ENCODE results near the gene CALML4.

CALML4 gene

DNA sequence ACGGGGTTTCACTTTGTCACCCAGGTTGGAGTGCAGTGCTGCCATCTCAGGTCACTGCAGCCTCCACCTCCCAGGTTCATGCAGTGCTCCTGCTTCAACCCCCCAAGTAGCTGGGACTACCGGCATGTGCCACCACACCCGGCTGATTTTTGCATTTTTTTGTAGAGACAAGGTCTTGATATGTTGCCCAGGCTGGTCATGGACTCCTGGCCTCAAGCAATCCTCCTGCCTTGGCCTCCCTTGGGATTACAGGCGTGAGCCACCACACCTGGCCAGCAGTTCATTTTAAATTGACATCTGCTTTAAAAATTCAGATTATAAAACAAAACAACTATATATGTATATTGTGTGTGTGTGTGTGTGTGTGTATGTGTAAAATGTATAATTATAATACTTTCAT, 38.3 kb downstream of the CALML4 start:
- TF ChIP-seq, protein P1, sequence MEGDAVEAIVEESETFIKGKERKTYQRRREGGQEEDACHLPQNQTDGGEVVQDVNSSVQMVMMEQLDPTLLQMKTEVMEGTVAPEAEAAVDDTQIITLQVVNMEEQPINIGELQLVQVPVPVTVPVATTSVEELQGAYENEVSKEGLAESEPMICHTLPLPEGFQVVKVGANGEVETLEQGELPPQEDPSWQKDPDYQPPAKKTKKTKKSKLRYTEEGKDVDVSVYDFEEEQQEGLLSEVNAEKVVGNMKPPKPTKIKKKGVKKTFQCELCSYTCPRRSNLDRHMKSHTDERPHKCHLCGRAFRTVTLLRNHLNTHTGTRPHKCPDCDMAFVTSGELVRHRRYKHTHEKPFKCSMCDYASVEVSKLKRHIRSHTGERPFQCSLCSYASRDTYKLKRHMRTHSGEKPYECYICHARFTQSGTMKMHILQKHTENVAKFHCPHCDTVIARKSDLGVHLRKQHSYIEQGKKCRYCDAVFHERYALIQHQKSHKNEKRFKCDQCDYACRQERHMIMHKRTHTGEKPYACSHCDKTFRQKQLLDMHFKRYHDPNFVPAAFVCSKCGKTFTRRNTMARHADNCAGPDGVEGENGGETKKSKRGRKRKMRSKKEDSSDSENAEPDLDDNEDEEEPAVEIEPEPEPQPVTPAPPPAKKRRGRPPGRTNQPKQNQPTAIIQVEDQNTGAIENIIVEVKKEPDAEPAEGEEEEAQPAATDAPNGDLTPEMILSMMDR (IDR thresholded peaks at IDR 0.05), result no peak

DNA sequence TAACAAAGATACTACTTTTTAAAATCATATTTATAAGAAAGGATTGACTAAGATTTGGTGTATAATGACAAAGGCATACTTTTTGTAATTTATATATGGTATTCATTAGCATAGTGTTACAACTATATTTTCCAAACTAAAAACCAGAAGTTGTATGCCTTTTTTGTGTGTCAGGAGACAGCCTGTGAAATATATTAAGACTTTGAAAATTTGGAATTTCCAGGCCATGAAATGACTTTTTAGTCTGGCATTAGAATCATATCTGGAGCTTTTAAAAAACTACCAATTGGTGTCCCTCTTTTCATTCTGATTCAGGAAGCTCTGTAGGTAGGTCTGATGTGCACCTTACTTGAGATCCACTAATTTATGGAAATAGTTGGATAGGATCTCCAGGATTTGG, 41.9 kb downstream of the CALML4 start:
- TF ChIP-seq, protein P1 (IDR thresholded peaks at IDR 0.05), result no peak

DNA sequence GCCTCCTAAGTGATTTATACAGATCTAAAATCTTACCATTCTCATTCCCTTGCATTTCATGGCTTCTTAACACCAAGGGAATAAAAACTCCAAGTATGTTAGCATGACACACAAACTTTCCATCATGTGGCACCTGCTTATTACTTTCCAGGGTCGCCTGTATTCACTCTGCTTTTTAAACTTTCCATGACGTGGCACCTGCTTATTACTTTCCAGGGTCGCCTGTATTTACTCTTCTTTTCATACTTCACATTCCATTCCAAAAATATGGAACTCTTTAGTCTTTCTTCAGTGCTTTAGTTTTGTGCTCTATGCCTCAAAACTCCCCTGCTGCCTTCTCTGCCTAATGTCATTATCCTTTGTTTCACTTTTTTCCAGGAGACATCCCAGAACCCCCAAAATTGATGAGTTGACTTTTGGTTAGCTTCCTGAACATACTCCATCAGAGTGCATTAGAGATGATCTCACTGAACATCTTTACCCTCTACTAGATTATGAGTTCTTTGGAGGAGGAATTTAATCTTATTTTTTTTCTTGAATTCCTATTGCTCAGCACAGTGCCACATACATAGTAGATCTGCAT, 47.0 kb downstream of the CALML4 start:
- TF ChIP-seq, protein P1 (IDR thresholded peaks at IDR 0.05), result no peak

- TF ChIP-seq, protein P1 (IDR thresholded peaks at IDR 0.05), result no peak
Measured at GRCh38 chr15:68157074-68157473, 48.1 kb downstream of the CALML4 start.

DNA sequence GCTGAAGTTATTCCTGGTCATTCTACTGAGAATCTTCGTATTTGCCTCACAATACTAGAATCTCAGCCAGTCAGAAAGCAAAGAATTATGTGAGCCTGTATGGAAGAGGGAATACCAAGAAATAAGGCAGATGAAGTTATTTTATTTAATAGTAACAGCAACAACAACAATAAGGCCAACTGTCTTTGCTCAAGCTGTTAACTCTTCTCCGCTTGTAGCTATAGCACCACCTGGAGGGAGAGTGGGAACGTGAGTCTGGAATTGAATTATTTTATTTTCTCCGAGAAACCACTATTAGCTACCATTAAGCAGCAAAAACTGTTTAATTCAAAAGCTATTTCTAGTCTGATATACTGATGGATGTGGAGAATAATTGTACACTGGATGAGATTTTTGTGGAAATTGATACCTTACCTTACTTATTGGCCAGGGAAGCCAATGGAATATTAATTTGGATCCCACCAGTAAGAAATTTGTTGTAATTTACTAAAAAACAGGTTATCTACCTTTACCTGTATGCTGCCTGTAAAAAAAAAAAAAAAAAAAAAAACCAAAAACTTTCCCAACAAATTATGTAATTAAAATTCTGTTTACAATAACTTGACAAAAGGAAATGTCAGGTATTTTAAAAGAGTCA, 50.1 kb downstream of the CALML4 start:
- TF ChIP-seq, protein P1 (IDR thresholded peaks at IDR 0.05), result peak; percentile 80

DNA sequence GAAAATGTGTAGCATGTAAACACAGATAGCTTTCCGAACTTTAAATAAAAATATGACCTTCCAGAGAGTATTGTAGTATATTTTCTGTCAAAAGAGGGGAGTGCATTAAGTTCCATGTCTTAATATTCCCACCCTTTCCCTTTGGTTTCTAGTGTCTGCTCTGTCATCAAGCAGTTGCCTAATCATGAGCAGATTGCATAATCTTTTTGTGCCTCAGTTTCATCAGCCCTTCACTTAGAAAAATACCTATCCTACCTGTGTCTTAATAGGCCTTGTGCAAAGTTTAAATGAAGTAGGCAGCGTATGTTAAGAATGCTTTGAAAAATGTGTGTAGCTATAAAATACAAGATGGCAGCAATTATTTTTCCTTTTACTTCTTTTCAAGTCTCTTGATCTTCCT, 52.8 kb downstream of the CALML4 start:
- TF ChIP-seq, protein P1 (IDR thresholded peaks at IDR 0.05), result no peak

GRCh38 chr15:68151277-68151676, 53.9 kb downstream of the CALML4 start:
- TF ChIP-seq, protein P1 (IDR thresholded peaks at IDR 0.05), result no peak
